Measurements from ENCODE around the gene SHD. TPM values are rescaled to one million over a fixed set of nuclear protein-coding genes. Genes with fewer than 3 reads are reported as not detected.
"Not testable (repeated sequence)": the region's sequence is repeated elsewhere in the genome, so short reads cannot be mapped to it uniquely, and the experiment has no call there.

The SHD gene
- total and polyA plus RNA-seq, 10 donors = 0.05 to 3.9 (median 0.78) TPM; not detected in 6

GRCh38 chr19:4327252-4327876 is 48.3 kb downstream of the SHD start:
- 5 to 17% (median 6%) methylated on average over 14 to 30 of the region's 30 CpGs for WGBS, 5 donors
- TF ChIP-seq POLR2AphosphoS5 (IDR thresholded peaks at IDR 0.05) (no peak), POLR2A (IDR thresholded peaks at IDR 0.05) (no peak), CTCF (IDR thresholded peaks at IDR 0.05 in 8 of 11, conservative IDR thresholded peaks at IDR 0.05 in 3 of 11) (no peak)
- H3K27ac ChIP-seq = peak overlapping the region in 3 of 8 donors; percentile 46 to 58 (median 54)
- peaks cover 3 to 30% (median 25%) of the 10 kb centered on the region in 6 donors for H3K4me1 ChIP-seq
- H3K27me3 ChIP-seq (replicated peaks in 1 of 7) = peaks cover 0 to 38% (median 11%) of the 10 kb centered on the region in 7 donors
- peak overlapping the region; percentile 7 to 66 (median 33) for H3K4me3 ChIP-seq
- intact Hi-C loops (cut with DNase I; ENCODE audit: low total_unique reads) = no loop called here
- DNase-seq = peak; percentile 89
- H3K36me3 ChIP-seq = no peaks in the 10 kb centered on the region
- peaks cover 0 to 6% (median 1%) of the 10 kb centered on the region in 8 donors for H3K9me3 ChIP-seq

DNA sequence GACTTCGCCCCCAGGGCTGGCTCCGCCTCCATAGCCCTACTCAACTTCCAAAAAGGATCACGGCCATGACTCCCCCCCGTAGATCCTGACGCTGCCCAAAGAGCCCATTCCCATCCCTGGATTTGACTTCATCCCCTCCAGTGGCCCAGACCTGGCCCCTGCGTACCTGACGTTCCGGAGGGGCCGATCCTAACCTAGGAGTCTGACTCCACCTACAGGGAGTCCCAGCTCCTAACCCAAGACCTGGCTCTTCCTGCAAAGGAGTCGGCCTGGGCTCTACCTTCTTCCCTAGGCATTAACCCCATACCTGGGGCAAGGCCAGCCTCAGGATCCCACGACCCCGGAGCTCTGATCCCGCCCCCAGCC is 48.8 kb downstream of the SHD start:
- intact Hi-C loops (cut with DNase I; ENCODE audit: low total_unique reads) = no loop called here
- H3K36me3 ChIP-seq = no peaks in the 10 kb centered on the region
- whole genome bisulfite sequencing, 5 donors = 5 to 31% (median 15%) methylated on average over 11 to 13 of the region's 13 CpGs

DNA sequence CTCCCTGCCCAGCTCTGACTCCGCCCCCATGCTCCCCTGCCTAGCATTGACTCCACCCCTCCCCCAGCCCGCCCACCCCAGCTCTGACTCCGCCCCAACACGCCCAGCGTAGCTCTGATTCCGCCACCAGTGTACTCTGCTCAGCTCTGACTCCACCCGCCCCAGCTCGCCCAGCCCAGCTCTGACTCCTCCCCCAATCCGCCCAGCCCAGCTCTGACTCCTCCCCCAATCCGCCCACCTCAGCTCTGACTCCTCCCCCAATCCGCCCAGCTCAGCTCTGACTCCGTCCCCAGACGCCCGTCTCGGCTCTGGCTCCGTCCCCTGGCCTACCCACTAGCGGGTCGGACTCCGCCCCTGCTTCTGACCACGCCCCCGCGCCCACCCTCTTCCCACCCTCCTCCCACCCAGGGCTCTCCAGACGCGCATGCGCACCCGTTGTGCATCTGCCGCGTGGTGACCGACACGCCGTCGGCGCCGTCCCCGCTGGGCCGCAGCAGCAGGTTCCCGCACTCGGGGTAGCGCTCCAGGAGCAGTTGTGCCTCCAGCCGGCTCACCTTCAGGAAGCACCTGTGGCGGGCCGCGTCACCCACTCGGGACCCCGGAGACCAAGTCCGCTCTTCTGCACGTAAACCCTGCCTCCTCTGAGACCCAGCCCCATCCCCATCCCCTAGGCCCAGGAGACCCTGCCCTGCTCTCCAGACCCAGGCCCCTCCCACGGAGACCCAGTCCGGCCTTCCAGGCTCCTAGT is 49.4 kb downstream of the SHD start:
- Histone ChIP-seq H3K4me3 (peak overlapping the region; percentile 9 to 66 (median 42)), H3K27ac (peak overlapping the region in 4 of 8 donors; percentile 44 to 58 (median 50)), H3K9me3 (no peaks in the 10 kb centered on the region), H3K27me3 (replicated peaks in 1 of 7) (peaks cover 0 to 38% (median 11%) of the 10 kb centered on the region in 7 donors), H3K4me1 (peaks cover 3 to 30% (median 25%) of the 10 kb centered on the region in 6 donors), H3K36me3 (no peaks in the 10 kb centered on the region)
- 1 to 2% (median 2%) methylated on average over 34 to 49 of the region's 49 CpGs for WGBS, 5 donors
- no peak for TF ChIP-seq CTCF (IDR thresholded peaks at IDR 0.05 in 8 of 11, conservative IDR thresholded peaks at IDR 0.05 in 3 of 11)
- peak; percentile 77 to 86 (median 83) for TF ChIP-seq POLR2AphosphoS5 (IDR thresholded peaks at IDR 0.05)
- intact Hi-C loops (cut with DNase I; ENCODE audit: low total_unique reads) = no loop called here
- DNase-seq = peak; percentile 98

More for the DNA sequence above, 48.8 kb downstream of the SHD start:
- Histone ChIP-seq H3K4me3 (peak overlapping the region; percentile 7 to 66 (median 33)), H3K4me1 (peaks cover 3 to 30% (median 25%) of the 10 kb centered on the region in 6 donors), H3K27ac (peak overlapping the region in 3 of 8 donors; percentile 46 to 58 (median 54)), H3K9me3 (peaks cover 0 to under 1% (median 0%) of the 10 kb centered on the region in 8 donors), H3K27me3 (replicated peaks in 1 of 7) (peaks cover 0 to 38% (median 11%) of the 10 kb centered on the region in 7 donors)
- no peak for DNase-seq
- TF ChIP-seq CTCF (IDR thresholded peaks at IDR 0.05 in 8 of 11, conservative IDR thresholded peaks at IDR 0.05 in 3 of 11) (no peak), POLR2AphosphoS5 (IDR thresholded peaks at IDR 0.05) (no peak), POLR2A (IDR thresholded peaks at IDR 0.05) (no peak)

DNA sequence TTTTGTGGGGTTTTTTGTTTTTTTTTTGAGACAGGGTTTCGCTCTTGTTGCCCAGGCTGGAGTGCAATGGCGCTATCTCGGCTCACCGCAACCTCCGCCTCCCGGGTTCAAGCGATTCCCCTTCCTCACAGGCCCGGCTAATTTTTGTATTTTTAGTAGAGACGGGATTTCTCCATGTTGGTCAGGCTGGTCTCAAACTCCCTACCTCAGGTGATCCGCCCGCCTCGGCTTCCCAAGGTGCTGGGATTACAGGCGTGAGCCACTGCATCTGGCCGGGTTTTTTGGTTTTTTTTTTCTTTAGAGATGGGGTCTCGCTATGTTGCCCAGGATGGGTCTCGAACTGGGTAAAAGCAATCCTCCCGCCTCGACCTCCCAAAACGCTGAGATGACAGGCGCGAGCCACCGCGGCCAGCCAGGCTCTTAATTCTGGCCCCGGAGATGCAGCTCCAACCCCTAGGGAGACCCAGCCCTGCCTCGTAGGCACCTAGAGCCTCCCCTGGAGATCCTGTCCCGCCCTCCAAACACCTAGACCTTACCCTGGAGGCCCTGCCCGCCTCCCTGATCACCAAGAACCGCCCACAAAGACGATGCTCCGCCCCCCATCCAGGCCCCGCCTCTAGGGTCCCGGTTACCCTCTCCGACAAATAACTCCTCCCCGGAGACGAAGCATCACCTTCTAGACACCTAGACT is 50.1 kb downstream of the SHD start:
- 30 to 71% (median 46%) methylated on average over 32 to 35 of the region's 35 CpGs for WGBS, 5 donors
- intact Hi-C loops (cut with DNase I; ENCODE audit: low total_unique reads); H3K9me3 ChIP-seq; H3K36me3 ChIP-seq: not testable (repeated sequence)
- H3K27ac ChIP-seq = peak overlapping the region in 3 of 8 donors; percentile 44 to 55 (median 53)
- peak; percentile 80 for DNase-seq
- H3K4me3 ChIP-seq = peak overlapping the region; percentile 9 to 66 (median 42)
- H3K27me3 ChIP-seq (replicated peaks in 1 of 7) = peaks cover 0 to 38% (median 11%) of the 10 kb centered on the region in 7 donors
- H3K4me1 ChIP-seq = peaks cover 3 to 30% (median 25%) of the 10 kb centered on the region in 6 donors
